Measurements from ENCODE around the gene ERFL.
A peak's percentile ranks its signal among the peaks of the same experiment; 100 is the strongest.
"Not testable (repeated sequence)": the region's sequence is repeated elsewhere in the genome, so short reads cannot be mapped to it uniquely, and the experiment has no call there.

The ERFL gene

DNA sequence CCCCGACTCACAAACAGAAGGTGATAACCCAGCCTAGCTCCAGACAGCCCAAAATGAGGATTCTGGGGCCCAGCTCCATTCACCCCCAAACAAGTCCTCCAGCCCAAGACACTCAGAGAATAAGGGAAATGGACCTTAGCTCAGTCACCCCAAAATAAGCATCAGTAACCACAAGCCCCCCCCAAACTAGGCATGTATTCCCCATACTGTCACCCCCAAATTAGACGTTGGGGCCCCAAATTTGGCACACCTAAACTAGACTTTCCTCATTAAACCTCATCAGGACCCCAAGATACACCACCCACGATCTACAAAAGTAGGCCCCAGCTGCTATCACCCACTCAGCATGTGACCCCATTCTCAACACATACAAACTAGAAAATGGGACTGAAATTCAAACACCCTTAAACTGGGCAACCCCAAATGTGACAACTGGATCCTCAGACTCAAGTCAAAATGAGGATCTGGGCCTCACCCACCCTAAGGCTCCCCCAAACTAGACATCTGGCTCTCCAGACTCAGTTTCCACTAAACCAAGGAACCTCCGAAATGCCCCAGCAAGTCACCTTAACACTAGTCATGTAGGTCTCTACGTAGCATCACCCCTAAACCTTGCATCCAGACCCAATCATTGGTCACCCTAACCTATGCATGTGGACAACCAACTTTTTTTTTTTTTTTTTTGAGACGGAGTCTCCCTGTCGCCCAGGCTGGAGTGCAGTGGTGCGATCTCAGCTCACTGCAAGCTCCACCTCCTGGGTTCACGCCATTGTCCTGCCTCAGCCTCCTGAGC is 13.4 kb upstream of the ERFL start:
- no peak for DNase-seq (ENCODE audit: low read depth in 2 of 2)

DNA sequence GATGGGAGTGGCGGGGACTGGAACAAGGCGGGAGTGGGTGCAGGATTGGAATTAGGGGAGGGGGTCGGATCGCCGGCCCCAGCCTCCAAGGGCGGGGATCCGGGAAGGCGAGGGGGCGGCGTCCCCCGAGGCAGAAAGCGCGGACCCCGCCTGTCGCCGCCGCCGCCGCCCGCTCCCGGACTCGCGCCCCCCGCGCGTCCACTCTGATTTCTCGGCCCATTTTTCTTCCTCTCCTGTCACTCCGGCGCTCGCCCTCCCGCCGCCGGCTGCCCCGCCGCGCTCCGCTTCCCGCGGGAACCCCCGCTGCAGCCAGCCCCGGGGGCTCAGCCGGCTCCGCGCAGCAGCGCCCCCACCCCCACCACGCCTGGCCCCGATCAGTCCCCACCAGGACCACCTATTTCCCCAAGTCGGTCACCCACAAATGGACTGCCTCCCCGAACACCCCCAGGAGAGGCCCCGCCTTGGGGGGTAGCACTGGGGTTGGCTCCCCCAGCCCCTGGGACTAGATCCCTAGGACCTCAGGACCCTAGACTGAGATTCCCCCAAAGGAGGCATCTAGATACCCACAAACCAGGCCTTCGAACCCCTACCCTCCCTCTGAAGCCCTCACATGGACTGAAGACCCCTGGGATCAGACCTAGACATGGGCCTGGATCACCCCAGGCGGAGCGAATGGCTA is 12.6 kb upstream of the ERFL start:
- DNase-seq (ENCODE audit: low read depth in 2 of 2) = no peak

DNA sequence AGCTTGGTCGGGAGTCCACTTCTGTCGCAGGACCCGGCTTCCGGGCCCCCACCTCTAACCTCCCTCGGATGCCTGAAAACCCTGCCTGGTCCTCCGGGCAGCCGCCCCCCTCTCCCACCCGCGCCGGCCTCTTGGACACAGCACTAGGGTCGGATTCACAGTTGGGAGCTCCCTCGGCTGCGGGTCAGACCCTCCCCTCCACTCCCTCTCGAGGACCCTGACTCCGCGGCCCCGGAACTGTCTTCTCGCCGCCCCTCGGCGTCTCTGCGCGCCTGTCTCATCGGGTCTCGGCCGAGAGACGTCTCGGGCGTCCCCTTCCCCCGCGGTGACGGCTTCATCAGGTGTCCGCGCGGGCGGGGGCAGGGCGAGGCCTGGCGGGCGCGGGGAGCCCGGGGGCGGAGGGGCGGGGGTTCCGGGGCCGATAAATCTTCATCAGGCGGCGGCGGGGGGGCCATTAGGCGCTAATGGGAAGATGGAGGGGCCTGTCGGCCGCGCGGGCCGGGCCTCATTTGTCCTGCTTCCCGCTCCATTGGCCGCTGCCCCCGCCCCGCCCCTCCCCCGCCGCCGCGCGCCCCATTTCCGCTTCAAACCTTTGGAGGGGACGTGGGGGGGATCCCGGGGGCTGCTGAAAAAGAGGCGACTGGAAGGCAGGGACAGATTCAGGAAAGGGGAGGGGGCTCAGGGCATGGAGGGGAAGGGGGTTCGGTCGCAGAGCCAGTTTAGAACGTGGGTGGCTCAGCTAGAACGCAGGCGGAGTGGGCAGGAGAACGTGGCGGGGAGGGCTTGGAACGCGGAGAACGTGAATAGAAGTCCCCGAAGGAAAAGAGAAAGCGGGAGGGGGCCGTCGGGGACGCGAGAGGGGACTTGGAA is 11.8 kb upstream of the ERFL start:
- peak in 1 of 2 donors; percentile 35 for DNase-seq (ENCODE audit: low read depth in 2 of 2)

DNA sequence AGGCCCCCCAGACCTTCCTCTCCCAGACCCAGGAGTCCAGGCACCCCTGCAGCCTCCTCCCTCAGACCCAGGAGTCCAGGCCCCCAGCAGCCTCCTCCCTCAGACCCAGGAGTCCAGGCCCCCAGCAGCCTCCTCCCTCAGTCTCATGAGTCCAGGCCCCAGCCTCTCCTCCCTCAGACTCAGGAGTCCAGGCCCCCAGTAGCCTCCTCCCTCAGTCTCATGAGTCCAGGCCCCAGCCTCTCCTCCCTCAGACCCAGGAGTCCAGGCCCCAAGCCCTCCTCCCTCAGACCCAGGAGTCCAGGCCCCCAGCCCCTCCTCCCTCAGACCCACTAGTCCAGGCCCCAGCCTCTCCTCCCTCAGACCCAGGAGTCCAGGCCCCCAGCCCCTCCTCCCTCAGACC is 11.0 kb upstream of the ERFL start:
- DNase-seq (ENCODE audit: low read depth in 2 of 2) = not testable (repeated sequence)

DNA sequence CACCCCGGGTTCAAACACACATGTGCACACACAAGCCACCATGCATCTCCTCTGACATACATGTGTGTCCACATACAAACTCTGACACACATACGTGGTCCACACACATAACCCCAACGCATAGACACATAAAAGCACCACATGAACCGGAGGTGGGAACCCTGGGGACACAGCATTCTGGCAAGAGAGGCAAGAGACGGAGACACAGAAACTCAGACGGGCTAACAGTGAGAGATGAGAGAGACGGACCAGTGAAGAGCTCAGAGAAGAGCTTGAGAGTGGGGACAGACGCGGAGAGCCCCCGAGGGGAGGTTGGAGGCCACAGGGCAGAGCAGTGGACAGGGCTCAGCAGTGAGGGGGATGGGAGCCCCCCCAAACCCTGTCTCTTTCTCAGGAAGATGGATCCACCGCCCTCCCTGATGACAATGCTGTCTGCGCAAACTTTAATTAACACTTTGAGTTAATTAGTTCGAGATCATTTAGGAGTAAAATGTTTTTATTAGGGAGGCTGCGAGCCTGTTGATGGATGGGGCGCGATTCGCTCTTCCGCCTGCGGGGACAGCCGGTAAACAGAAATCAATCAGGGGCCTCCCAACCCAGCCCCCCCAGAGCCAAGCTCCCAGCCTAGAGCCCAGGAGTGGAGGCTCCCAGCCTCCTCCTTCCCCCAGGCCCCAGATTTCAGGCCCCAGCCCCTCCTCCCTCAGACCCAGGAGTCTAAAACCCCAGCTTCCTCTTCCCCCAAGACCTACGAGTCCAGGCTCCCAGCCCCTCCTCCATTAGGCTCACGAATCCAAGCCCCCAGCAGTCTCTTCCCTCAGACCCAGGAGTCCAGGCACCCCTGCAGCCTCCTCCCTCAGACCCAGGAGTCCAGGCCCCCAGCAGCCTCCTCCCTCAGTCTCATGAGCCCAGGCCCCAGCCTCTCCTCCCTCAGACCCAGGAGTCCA is 9.5 kb upstream of the ERFL start:
- no peak for DNase-seq (ENCODE audit: low read depth in 2 of 2)

DNA sequence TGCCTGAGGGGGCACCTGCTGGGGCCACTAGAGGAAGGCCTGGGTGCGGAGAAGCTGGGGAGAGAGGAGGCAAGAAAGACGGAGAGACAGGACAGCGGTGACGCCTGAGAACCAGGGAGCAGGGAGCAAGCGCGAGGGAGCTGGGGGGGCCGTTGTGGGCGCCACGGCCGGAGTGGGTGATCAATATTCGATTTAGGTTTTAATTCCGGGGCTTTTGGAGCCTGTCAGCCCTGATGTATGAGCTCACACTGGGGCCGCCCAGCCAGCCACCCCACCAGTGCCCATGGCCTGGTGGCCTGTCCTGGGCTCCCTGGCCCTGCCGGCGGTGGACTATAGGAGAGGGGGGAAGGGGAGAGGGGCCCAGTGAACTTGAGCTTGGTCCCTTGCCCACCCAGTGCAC is 8.7 kb upstream of the ERFL start:
- DNase-seq (ENCODE audit: low read depth in 2 of 2) = no peak

DNA sequence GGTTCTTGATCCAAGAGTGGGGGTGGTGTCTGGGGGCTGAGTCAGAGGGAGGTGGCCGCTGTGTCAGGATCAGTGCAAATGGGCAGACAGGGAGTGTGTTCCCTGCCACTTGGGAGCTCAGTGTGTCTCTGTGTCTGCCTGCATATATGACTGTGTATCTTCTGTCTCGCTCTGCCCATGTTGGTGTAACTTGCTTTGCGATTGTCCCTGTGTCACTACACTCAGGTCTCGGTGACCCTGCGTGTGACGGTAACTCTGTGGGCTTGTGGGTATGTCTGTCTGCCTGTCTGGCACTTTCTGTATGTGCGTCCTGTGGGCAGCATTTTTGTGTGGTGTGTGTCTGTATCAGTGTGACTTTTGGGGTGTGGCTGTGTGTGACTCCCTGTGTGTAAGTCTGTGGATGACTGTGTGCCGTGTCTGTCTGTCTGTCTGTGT is 8.2 kb upstream of the ERFL start:
- no peak for DNase-seq (ENCODE audit: low read depth in 2 of 2)

DNA sequence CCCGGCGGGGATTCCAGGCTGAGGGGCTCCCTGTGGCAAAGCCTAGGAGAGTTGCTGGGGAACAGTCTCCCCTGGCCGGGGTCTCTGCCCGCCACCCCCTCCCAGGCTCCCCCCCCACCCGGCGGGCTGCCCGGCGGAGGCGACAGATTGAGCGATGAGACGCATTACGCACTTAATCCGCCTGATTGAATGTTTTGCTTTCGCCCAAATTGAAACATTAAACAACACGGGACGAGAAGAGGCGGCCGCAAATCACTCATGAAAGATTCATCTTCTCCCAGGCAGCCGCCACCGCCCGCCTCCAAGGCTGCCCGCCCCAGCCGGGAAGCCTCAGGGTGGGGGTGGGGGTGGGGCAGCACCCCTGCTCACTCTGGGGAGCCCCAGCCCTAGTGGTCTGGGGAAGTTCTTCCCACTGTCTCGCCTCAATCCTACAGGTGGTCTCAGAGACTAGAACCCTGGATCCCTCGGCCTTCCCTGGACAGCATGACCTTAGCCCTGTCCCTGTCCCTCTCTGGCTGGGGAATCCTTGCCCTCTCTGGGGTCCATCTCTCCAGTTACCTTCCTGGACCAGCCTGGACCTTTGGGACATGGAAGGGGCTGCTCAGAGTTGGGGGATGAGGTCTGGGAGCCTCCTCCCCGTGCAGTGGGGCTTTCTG is 7.6 kb upstream of the ERFL start:
- no peak for DNase-seq (ENCODE audit: low read depth in 2 of 2)

DNA sequence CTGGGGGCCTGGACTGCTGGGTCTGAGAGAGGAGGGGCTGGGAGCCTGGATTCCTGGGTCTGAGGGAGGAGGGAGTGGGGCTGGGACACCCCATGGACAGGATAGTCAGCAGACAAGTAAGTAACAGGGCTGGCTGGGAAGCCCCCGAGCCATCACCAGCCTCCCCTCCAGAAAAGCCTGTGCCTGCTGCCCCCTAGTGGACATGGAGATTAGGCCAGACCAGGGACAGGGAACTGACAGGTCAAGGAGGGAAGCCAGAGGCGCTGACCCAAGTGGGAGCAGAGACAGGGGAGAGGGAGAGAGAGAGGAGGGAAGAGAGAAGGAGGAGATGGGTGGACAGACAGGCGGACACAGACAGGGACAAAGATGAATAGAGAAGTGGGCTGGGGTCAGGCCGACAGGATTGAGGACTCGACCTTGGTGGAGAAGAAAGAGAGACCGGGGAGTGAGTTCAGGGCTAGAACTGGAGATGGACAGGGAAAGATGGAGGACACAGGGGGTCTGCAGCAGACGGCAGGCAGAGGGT is 6.7 kb upstream of the ERFL start:
- peak in 1 of 2 donors; percentile 56 for DNase-seq (ENCODE audit: low read depth in 2 of 2)

DNA sequence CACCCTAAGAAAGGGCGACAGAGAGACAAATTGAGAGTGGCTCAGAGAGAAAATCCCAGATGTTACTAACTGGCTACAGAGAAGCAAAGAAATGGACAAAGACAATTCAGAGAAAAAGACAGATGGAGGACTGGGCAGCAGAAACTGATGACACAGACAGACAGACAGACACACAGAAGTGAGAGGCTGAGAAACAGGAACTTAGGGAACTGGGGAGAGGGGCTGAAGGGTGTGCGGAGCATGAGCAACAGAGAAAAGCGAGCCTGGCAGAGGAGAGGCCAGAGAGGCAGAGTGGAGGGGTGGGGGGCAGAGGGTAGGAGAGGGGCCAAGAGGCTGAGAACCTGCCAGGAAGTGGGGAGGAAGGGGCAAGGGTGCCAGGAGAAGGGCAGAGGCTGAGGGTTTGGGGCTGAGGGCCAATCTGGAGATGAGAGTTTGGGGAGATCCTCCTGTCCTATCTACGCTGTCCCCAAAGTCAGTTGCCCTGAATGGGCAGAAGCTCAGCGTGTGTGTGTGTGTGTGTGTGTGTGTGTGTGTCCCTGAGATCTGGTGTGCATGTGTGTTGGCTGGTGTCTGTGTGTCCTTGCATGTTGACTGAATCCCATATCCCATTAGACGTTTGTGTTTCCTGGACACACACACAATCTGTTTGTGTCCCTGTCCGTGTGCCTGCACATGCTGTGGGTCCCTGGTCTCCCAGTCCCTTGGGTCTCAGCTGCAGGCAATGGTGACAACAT is 5.6 kb upstream of the ERFL start:
- DNase-seq (ENCODE audit: low read depth in 2 of 2) = no peak

DNA sequence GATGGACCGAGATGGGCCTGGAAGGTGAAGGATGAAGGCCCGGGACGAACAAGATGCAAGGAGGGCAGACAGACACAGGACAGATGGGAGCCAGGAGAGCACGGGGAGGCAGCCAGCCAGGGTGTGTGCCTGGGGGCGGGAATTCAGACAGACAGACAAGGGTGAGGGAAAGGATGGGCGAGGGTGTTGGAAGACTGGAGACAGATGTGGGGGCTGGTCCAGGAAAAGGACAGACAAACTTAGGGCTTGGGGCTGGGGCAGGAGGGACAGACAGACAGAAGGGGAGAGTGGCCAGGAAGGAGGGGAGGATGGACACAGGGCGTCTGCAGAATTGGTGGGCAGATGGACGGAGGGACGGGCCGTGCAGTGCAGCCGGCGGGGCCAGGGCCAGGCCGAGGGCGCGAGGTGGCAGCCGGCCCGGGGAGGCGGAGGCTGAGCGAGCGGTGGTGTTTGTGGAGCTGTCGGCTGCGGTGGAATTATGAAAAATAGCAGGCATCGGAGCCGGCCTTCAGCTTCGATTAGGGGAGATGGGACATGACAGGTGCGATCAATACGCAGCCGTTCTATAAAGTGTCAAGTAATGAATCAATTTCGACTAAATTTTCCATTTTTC is 4.6 kb upstream of the ERFL start:
- DNase-seq (ENCODE audit: low read depth in 2 of 2) = no peak

DNA sequence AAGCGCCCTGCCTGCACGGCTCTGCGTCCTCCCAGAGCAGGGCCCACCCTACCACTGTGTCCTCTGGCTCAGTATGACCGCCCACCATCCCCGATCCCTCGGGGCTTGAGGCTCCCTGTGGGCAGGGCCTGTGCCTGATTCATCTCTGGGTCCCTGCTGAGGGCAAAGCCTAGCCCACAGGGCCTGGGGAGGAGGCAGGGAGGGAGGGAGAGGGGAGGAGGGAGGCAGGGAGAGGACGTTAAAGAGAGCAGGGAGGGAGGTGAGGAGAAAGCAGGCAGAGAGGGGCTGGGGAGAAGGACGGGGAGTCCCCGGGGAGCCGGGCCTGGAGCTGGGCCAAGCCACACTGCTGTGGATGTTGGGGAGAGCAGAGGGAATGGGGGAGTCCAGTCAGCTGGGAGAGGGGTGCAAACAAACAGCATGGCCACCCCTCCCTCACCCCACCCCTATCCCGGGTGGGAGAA is 4.0 kb upstream of the ERFL start:
- no peak for DNase-seq (ENCODE audit: low read depth in 2 of 2)

DNA sequence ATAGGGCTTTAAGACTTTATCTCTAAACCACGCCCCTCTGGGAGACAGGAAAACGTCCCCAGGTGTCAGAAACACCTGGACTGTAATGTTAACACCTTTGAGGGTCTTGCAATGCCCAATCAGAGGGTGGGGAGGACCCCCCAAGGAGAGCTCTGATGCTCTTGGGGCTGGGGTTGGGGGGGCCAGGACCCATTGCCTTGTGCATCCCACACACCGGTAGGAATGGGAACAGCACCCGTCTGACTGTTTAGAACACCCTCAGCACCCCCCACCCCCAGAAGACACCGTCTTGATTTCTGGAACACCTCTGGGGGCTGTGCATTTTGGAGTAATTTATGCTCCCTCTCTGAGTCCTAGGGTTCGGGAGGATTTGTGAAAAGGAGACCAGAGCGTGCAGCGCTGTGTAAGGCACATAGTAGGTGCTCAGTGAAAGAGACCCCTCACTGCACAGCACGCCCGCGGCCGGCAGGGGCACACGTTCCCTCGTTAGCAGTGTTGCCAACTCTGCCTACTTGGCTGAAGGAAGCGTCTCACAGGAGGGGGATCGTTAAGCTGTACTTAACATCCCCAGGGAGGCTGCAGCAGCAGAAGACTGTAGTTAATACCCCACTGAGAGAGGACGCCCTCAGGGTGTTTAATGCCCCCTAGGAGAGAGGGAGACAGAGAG is 2.8 kb upstream of the ERFL start:
- no peak for DNase-seq (ENCODE audit: low read depth in 2 of 2)

DNA sequence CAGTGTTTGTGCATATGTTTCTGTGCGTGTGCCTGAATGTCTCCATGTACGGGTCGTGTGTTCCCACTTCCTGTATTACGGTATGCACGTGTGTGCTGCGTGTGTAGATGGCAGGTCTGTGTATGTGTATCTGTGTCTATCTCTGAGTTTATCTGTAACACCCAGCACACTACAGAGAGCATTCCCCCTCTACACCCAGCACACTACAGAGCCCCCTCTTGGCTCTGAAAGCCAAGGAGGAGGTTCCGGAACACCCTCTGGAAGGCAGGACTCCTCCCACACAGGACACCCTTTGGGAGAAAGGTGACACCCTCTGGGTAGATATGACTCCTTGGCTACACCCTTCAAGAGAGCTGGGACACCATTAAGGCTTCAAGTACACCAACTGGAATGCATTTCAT is 2.1 kb upstream of the ERFL start:
- DNase-seq (ENCODE audit: low read depth in 2 of 2) = no peak

DNA sequence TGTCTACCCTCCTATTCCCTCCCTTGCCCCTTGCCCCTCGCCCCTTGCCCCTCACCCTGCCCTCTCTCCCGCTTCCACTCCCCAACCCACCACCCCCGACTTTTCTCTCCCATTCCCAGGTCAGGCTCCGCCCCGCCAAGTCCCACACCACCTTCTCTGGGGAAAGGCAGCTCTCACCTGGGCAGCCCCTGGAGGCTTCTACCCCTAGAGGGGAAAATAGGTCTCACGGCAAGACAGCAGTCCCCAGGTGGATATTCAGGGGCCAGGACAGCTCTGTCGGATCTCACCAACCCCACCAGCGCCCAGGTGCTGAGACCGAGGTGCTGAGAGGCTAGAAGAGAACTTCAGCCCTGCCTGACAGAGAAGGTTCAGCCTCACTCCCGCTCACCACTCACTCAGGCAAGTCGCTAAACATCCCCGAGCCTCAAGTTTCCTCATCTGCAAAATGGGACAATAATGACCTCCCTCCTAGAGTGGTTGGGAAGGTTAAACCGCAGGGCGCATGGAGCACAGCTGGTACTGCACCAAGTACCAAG is 1.4 kb upstream of the ERFL start:
- no peak for DNase-seq (ENCODE audit: low read depth in 2 of 2)

DNA sequence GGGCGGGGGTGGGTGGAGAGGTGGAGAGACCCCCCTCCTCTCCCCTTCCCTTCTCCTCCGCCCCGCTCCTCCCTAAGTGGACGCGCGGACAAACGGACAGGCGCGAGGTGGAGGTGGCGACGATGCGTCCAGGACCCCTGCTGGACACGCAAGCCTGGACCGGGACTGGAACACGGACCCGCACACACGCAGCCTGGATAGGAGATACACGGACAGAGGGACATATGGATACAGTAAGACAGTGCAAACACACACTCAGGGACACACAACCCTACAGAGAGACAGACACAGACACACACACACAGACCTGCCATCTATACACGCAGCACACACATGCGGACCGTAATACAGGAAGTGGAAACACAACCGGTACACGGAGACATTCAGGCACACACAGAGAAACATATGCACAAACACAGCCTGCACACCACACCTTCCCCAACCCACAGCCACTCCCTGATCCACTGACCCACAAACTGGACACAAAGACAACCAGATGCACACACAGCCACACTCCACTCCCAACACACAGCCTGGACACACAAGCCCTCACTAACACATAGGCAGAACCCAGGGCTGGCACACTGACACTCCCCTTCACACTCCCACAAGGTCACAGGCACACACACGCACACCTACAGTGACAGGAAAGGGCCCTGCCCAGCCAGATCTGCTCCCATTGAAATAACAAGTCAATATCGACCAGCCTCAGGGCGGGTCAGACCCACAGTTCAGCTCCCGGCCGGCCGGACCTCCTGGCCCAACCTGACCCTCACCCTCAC is 696 bp upstream of the ERFL start:
- DNase-seq (ENCODE audit: low read depth in 2 of 2) = no peak

DNA sequence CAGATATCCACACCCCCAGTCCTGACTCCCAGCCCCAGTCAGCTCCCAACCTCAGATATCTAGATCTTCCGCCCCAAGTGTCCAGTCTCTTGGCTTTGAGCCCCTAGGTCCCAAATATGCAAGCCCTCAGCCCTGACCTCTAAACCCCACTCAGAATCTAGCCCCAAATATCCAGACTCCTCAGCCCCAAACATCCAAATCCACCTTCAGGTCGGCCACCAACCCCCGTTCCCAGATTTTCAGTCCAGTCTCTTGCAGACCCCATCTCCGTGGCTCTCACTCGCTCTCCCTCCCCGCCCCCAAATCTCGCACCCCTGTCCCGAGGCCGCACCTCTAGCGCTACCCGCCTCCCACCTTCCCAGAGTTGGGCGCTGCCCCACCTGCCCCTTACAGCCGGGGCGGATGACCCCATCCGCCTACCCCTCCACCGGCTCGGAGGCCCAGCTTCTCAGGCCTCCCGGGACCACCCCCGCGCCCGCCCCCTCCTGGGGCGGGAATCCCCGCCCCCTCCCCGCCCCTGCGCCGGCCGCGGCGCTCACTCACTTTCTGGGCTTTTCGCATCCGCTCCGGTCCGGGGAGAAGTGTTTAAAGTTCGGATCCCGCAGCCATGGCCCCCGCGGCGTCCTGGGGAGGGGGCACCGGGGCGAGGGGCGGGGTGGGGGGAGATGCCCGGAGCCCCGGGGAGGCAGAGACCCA is 604 bp downstream of the ERFL start:
- no peak for DNase-seq (ENCODE audit: low read depth in 2 of 2)

Data from stimulated activated CD8-positive, alpha-beta memory T cell treated with anti-CD3 and anti-CD28 coated beads, Interleukin-15, amount 100 ng/mL, for 4 hours (primary cell).